ENCODE data around the gene SERPINB1.

GRCh38 chr6:2796861-2797260 lies 44.8 kb downstream of the SERPINB1 start:
- TF ChIP-seq POLR2A (IDR thresholded peaks at IDR 0.05; ENCODE audit: low read depth, low read length) (no peak), POLR2AphosphoS5 (IDR thresholded peaks at IDR 0.05; ENCODE audit: low read depth, low read length) (no peak), TAF1 (IDR thresholded peaks at IDR 0.05; ENCODE audit: borderline replicate concordance, low read depth, low read length) (no peak)
